LNCaP clone FGC (cell line): ENCODE measurements around the gene CETN3.
A peak's percentile ranks its signal among the peaks of the same experiment; 100 is the strongest.

Experiments used
- DNase-seq: peaks from one replicate; pipeline ENCODE4 v3.0.0-alpha.2; 2011; ENCODE audit warnings: low read depth
- H3K4me3 ChIP-seq: 2 replicates; pipeline ENCODE4 v1.5.1; 2011; ENCODE audit warnings: mild to moderate bottlenecking, low read depth, low read length, control low read depth
- CTCF ChIP-seq: IDR thresholded peaks from 2 replicates; pipeline ENCODE4 v1.5.1; 2012; ENCODE audit warnings: mild to moderate bottlenecking; ENCODE audit not compliant: control insufficient read depth, insufficient read depth; ENCODE audit errors: extremely low read depth

Gene CETN3

DNA sequence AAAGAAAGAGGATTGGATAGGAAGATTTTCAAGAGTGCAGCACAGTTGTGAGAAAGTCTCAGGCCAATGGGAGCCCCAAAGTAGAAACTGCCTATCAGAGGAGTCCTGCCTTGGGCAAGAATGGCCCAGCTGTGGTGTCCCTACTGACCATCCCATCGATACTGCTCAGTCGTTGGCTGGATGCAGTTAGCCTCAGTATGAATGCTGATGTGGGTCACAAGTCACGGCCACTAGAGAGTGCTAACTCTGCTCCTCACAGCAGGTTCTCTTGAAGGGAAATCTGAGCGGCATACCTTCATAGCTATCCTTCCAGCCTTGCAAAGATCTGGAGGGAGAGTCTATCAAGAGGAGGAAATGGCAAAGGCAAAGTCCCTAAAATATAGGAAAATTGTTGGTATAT lies 11.6 kb upstream of the CETN3 start:
- peak; percentile 59 for TF ChIP-seq CTCF
- no peak for DNase-seq
- no peak overlapping the region for H3K4me3 ChIP-seq

GRCh38 chr5:90418214-90418613 lies 8.7 kb upstream of the CETN3 start:
- DNase-seq: no peak
- no peak for TF ChIP-seq CTCF
- no peak overlapping the region for H3K4me3 ChIP-seq

DNA sequence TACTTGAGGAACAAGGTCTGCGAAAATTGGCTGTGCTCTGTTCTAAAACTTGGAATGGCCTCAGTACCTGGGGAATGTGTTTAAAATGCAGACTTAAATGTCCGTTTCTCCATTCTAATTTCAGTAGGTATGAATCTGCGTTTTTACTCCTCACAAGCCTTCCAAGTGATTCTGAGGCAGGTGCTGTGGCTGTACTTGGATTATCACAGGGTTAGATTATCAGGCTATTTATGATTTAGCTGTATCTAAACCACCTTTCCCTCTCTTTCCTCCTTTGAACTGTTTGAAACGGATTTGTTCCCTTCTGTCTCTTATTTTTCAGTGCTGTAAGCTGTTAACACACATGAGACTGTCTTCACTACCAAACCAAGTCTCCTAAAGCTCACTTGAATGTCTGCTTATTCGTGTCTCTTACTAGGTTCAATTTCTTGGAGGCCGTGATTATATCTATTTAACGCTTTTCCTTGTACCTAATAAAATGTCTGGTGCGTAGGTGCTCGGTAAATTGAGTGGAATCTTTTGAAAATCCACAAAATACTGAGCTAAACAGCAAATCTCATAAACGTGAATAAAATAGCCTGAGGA lies 714 bp upstream of the CETN3 start:
- DNase-seq: no peak
- H3K4me3 ChIP-seq: peak overlapping the region; percentile 95
- no peak for TF ChIP-seq CTCF

DNA sequence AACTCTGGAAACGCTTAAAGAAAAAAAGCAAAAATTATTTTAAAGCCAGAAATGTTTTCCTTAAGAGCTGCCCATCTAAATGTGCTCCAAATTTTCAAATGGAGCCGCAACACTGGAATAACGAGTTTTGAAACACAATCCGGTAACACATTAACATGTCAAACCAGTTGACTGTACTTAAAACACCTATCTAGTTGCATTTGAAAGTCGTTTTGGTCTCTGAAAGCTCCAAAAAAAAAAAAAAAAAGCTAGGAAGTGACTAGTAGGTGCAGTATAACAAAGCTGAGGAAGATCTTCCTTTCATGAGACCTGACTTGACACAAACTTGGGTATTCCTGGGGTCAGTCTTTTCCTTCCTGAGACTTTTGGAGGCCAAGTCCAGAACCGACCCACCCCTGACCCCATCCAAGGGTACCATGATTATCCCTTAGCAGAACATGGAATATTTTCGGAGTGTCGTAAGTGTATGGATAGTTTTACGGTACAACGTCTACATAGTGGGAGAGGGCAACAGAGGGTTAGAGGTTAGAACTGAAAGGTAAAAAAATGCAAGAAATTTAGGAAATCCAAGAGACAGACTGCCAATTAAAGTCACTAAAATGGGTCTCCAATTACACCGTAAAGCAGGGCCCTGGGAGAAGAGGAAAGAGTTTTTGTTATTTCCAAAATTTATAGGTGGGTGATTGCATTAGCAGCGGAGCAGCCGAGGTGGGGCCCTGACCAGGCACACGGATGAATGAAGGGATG lies 812 bp downstream of the CETN3 start:
- peak overlapping the region; percentile 95 for H3K4me3 ChIP-seq
- no peak for TF ChIP-seq CTCF
- DNase-seq: no peak

DNA sequence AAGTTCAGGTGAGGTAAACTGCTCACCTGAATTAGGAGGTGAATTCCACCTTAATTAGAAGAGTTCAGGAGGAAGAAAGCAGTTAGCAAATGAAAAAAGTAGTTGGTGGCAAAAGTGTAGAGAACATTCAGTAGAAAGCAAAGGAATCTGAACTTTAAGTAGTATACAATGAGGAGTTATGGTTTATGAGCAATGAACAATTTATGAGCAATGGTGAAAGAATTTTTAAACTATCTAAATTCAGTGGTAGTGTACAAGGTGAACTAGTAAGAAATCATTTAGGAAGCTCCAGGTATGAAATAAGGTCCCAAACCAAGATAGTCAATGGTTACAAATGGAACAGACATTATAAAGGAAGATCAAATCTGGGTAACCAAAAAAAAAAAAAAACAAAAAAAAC lies 3.1 kb downstream of the CETN3 start:
- H3K4me3 ChIP-seq: no peak overlapping the region
- TF ChIP-seq CTCF: no peak
- no peak for DNase-seq

DNA sequence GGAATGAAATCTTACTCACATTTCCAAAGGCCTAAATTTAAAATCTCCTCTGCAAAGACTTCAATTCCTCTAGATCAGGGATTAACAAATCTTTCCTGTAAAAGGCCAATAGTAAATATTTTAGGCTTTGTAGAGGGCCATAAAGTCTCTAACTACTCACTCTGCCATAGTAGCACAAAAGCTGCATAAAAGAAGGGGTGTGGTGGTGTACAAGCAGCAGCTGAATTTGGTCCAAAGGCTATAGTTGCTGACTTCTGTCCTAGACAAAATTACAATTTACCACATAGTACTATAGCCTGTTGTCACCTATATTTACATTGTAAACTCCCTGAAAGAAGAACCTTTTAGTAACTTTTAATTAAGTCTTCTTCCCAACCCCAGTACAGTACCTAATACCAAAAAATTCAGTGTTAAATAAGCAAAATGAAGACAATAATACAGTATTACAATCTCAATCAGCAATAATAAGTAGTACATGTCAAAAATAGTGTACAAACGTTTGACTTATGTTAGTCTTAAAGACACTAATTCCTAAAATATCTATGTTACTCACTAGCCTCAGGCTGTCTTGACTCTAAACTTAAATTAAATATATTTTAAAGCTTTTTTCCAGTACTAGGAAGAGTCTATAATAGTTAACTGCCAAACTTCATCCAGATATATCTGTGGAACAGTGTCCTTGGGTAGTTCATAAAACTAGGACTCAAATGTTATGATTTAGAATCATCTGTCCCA lies 6.9 kb downstream of the CETN3 start:
- no peak for DNase-seq
- no peak for TF ChIP-seq CTCF
- no peak overlapping the region for H3K4me3 ChIP-seq
